Hepatocyte (in vitro differentiated cells): ENCODE results near the gene MEOX2.

Experiments
- EZH2 ChIP-seq: fragments of 200-600 bp; sonication (generic); IDR thresholded peaks from 2 replicates; pipeline ENCODE4 v1.6.1; 2016; ENCODE audit warnings: antibody characterized with exemption, mild to moderate bottlenecking, borderline replicate concordance
- EZH2phosphoT487 ChIP-seq: fragments of 200-600 bp; sonication (generic); IDR thresholded peaks from one replicate; pipeline ENCODE4 v1.6.1; 2018; ENCODE audit warnings: antibody characterized with exemption, mild to moderate bottlenecking, low read depth, moderate library complexity; ENCODE audit not compliant: unreplicated experiment, severe bottlenecking
- TF ChIP-seq, protein P1 (sequence below): fragments of 200-600 bp; sonication (generic); IDR thresholded peaks from 2 replicates; pipeline ENCODE4 v1.5.1; 2016; ENCODE audit warnings: antibody characterized with exemption, mild to moderate bottlenecking; ENCODE audit not compliant: poor library complexity

DNA sequence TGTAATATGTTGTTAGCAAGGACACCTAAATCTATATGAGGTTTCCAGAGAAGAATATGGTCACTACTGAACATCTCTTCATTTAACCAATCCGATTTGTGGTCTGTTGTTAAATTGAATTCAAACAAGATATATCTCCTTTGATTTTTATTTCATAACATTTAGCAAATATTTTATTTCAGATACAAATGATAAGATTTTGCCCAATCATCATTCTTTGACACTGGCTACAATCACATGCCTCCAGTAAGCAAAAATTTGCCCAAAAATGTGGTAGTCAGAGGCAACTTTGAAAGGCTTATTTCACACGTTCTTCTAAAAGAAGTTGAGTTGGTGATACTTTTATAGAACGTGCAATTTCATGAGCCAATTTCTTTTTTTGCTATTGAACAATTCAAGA lies 79.9 kb downstream of the MEOX2 start:
- TF ChIP-seq EZH2 (no peak), EZH2phosphoT487 (no peak)
- TF ChIP-seq, protein P1, sequence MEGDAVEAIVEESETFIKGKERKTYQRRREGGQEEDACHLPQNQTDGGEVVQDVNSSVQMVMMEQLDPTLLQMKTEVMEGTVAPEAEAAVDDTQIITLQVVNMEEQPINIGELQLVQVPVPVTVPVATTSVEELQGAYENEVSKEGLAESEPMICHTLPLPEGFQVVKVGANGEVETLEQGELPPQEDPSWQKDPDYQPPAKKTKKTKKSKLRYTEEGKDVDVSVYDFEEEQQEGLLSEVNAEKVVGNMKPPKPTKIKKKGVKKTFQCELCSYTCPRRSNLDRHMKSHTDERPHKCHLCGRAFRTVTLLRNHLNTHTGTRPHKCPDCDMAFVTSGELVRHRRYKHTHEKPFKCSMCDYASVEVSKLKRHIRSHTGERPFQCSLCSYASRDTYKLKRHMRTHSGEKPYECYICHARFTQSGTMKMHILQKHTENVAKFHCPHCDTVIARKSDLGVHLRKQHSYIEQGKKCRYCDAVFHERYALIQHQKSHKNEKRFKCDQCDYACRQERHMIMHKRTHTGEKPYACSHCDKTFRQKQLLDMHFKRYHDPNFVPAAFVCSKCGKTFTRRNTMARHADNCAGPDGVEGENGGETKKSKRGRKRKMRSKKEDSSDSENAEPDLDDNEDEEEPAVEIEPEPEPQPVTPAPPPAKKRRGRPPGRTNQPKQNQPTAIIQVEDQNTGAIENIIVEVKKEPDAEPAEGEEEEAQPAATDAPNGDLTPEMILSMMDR: no peak
